ENCODE results near the gene PLRG1. TPM values are rescaled to one million over a fixed set of nuclear protein-coding genes. Genes with fewer than 3 reads are reported as not detected.

Gene PLRG1
- total RNA-seq (2022; extraction: Qiagen RNA extraction): 55.6 to 60.1 TPM (median 58.3 TPM) in 5 replicates

DNA sequence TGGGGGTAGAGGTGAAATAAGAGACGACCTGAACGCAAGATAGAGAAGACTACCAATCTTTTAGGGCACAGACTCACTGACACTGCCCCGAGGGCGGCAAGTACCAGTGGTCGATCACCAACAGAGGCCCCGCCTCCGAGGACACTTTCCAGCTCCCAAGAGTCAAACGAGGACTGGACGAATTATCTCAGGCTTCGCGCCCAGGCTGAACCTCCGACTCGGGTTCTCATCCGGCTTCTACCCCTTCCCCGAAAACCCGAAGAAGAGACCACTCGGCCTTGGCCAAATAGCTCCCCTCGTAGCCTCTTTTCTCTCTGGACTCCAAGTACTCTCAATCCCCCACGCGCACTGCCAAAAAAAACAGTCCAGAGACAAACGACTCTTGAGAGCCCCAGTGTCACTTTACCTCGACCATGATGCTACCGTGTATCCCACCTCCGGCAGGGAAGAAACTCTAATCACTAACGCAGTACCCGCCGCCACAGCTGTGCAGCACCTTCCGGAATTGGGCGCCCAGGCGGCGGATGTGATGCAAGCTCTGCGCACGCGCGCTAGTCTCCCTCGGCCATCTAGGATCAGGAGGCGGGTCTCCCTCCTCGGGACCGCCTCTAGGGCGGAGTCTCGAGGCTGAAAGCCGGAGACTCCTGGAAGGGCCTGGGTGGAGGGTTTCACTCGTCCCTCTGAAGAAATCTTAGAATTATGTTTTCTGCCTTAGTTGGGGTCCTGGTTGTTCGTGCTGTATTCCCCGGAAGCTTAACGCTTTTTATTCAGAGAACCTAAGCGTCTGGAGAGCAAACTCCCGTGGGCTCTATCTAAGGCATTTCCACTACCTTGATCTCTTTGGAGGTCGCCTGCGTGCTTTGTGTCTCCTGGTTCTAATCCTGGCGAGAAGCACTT is at the start of gene PLRG1:
Gene PLRG1, minus strand, starts transcription at position 507 of the 897 bp plus-strand sequence. Its CDS starts 92 bp downstream, at position 415.

DNA sequence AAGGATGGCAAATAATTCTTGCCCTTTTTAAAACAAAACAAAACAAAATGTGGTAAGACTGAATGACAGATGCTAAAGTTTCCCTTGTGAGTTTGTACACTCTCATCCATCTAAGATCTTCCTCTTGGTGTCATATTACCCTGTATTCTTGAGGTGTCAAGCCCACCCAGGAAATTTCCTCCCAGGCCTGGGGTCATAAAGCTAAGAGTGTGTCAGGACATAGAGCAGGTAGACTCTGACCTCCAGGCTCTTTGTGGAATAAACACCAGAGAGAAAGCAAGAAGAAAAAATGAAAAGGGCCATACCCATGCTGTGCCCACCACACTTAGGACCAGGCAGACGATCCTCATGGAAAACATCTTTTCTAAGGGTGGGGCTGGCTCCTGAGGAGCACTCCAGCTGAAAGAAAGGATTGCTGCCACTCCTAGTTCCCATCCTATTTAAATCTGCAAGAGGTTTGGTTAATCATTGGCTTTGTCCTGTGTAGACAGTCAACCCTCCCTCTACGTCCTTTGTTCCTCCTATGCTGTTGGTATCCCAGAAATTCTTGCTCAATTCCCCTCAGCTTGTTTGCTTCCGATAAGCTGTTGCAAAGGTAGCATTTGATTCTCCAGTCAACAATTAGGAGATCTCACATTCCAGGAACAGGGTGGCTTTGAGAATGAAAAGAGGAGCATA is 40.3 kb upstream of the PLRG1 start, which contains the start of gene FGA:
Gene FGA, minus strand, starts transcription at position 414 of the 678 bp plus-strand sequence. Its CDS starts 55 bp downstream, at position 359.

DNA sequence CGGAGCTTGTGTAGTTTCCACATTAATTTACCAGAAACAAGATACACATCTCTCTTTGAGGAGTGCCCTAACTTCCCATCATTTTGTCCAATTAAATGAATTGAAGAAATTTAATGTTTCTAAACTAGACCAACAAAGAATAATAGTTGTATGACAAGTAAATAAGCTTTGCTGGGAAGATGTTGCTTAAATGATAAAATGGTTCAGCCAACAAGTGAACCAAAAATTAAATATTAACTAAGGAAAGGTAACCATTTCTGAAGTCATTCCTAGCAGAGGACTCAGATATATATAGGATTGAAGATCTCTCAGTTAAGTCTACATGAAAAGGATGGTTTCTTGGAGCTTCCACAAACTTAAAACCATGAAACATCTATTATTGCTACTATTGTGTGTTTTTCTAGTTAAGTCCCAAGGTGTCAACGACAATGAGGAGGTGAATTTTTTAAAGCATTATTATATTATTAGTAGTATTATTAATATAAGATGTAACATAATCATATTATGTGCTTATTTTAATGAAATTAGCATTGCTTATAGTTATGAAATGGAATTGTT is 12.6 kb upstream of the PLRG1 start, which contains the start of gene FGB:
Gene FGB, plus strand, starts transcription at position 315 of the 558 bp plus-strand sequence. Its CDS starts 8 bp downstream, at position 323.

GRCh38 chr4:154491341-154492271 is 58.6 kb downstream of the PLRG1 start, which contains the start of gene DCHS2:
Gene DCHS2, minus strand, starts transcription at chr4:154491799. Its CDS starts 444 bp downstream, at chr4:154491355.

Other genes starting within 250 kb of the PLRG1 start
- gene DCHS2, start 58.6 kb downstream of the PLRG1 start, total RNA-seq (2022; extraction: Qiagen RNA extraction): not detected in 5 replicates
- gene FGB, start 12.6 kb upstream of the PLRG1 start, total RNA-seq (2022; extraction: Qiagen RNA extraction): 11.4 to 17.7 TPM (median 12.9 TPM) in 5 replicates
- gene FGA, start 40.3 kb upstream of the PLRG1 start, total RNA-seq (2022; extraction: Qiagen RNA extraction): 8.5 to 12.2 TPM (median 9.7 TPM) in 5 replicates
- gene FGG, start 62.3 kb upstream of the PLRG1 start, total RNA-seq (2022; extraction: Qiagen RNA extraction): 4.4 to 7.2 TPM (median 4.8 TPM) in 5 replicates
- 0.05 to 0.30 TPM in 2 of 5 replicates, not detected in the others for gene LRAT, start 193.6 kb upstream of the PLRG1 start, total RNA-seq (2022; extraction: Qiagen RNA extraction)
- gene RBM46, start 230.9 kb upstream of the PLRG1 start, total RNA-seq (2022; extraction: Qiagen RNA extraction): not detected in 5 replicates

Measured in A549 treated with CORT108297 at 1 μM for 4 hours (cell line).